IMR-90 (cell line): ENCODE measurements around the gene SUV39H1. TPM values are rescaled to one million over a fixed set of nuclear protein-coding genes. Genes with fewer than 3 reads are reported as not detected.

ENCODE experiments used
- ATAC-seq: fragments of 200-7000 bp; cut with Tn5 transposase; 2 replicates; pipeline ENCODE4 v1.9.1; 2020; ENCODE audit warnings: low read depth, mild to moderate bottlenecking, moderate library complexity
- BruUV-seq: library from RNA; stranded (reverse); fragments of 400-500 nt; replicated peaks from 2 replicates; lab custom pipeline; 2021; lab: Mats Ljungman, UMichigan
- CTCF ChIA-PET: fragments of 300-600 bp; formaldehyde crosslinking; extraction: SDS; loops from one replicate; lab custom pipeline; 2021; ENCODE audit warnings: antibody characterized with exemption; lab: Yijun Ruan, JAX
- POLR2A ChIA-PET: fragments of 300-600 bp; sonication (Branson Sonifier 250); formaldehyde crosslinking; loops from one replicate; lab custom pipeline; 2022; ENCODE audit warnings: antibody characterized with exemption; ENCODE audit not compliant: unreplicated experiment; lab: Charles Lee
- DNase-seq: peaks from one replicate; pipeline ENCODE4 v3.0.0; 2013
- H2AFZ ChIP-seq: replicated peaks from 2 replicates; pipeline ENCODE3; 2013; ENCODE audit warnings: low read length, mild to moderate bottlenecking; ENCODE audit not compliant: poor library complexity
- H2AK5ac ChIP-seq: 2 replicates; pipeline ENCODE4 v1.6.1; 2013; ENCODE audit warnings: low read depth, low read length, inconsistent platforms
- H2AK9ac ChIP-seq: replicated peaks from 2 replicates; pipeline ENCODE3; 2013; ENCODE audit warnings: mild to moderate bottlenecking, low read depth, low read length, moderate library complexity; ENCODE audit not compliant: poor library complexity
- H2BK120ac ChIP-seq: 2 replicates; pipeline ENCODE4 v1.6.1; 2013; ENCODE audit warnings: low read depth, low read length, inconsistent platforms
- H2BK15ac ChIP-seq: 3 replicates; pipeline ENCODE4 v1.6.1; 2013; ENCODE audit warnings: low read depth, low read length, inconsistent platforms
- H2BK20ac ChIP-seq: 2 replicates; pipeline ENCODE4 v1.6.1; 2013; ENCODE audit warnings: low read depth, mild to moderate bottlenecking, inconsistent platforms, low read length, moderate library complexity
- H2BK5ac ChIP-seq: 2 replicates; pipeline ENCODE4 v1.6.1; 2013; ENCODE audit warnings: mild to moderate bottlenecking, low read depth, low read length, inconsistent platforms; ENCODE audit not compliant: poor library complexity, severe bottlenecking
- H3K14ac ChIP-seq: replicated peaks from 2 replicates; pipeline ENCODE4 v1.6.1; 2013; ENCODE audit warnings: low read depth, low read length, inconsistent platforms
- H3K18ac ChIP-seq: 2 replicates; pipeline ENCODE4 v1.6.1; 2013; ENCODE audit warnings: low read depth, low read length, control low read depth
- H3K23ac ChIP-seq: 2 replicates; pipeline ENCODE4 v1.6.1; 2013; ENCODE audit warnings: low read depth, low read length, inconsistent platforms
- H3K27ac ChIP-seq: 2 replicates; pipeline ENCODE4 v1.5.1; 2013; ENCODE audit warnings: mild to moderate bottlenecking, control low read depth, low read length; ENCODE audit not compliant: insufficient read depth
- H3K27me3 ChIP-seq: 2 replicates; pipeline ENCODE4 v1.6.1; 2013; ENCODE audit warnings: low read length; ENCODE audit not compliant: control insufficient read depth, insufficient read depth
- H3K36me3 ChIP-seq: 2 replicates; pipeline ENCODE4 v1.6.1; 2013; ENCODE audit warnings: low read length, mixed read lengths; ENCODE audit not compliant: control insufficient read depth, insufficient read depth
- H3K4ac ChIP-seq: 2 replicates; pipeline ENCODE4 v1.6.1; 2013; ENCODE audit warnings: low read depth, low read length, inconsistent platforms
- H3K4me1 ChIP-seq: 2 replicates; pipeline ENCODE4 v1.6.1; 2013; ENCODE audit warnings: low read length, mixed read lengths; ENCODE audit not compliant: control insufficient read depth, insufficient read depth
- H3K4me2 ChIP-seq: 2 replicates; pipeline ENCODE4 v1.6.1; 2013; ENCODE audit warnings: low read depth, mild to moderate bottlenecking, control low read depth, low read length, moderate library complexity
- H3K4me3 ChIP-seq: 2 replicates; pipeline ENCODE4 v1.5.1; 2013; ENCODE audit warnings: low read depth, mild to moderate bottlenecking, control low read depth, low read length, moderate library complexity; ENCODE audit not compliant: insufficient read depth
- H3K56ac ChIP-seq: 2 replicates; pipeline ENCODE4 v1.6.1; 2013; ENCODE audit warnings: low read length, inconsistent platforms; ENCODE audit not compliant: insufficient read depth; ENCODE audit errors: extremely low read depth
- H3K79me1 ChIP-seq, 2 experiments: 2 replicates each; pipeline ENCODE4 v1.6.1; 2013; ENCODE audit warnings: low read length in 2 of 2, inconsistent platforms in 1 of 2, low read depth in 1 of 2
- H3K9ac ChIP-seq: 2 replicates; pipeline ENCODE4 v1.6.1; 2013; ENCODE audit warnings: low read depth, low read length, control low read depth
- H3K9me1 ChIP-seq: 2 replicates; pipeline ENCODE4 v1.6.1; 2013; ENCODE audit warnings: low read length, inconsistent platforms; ENCODE audit not compliant: insufficient read depth
- H3K9me3 ChIP-seq: 2 replicates; pipeline ENCODE4 v1.6.1; 2013; ENCODE audit warnings: low read length; ENCODE audit not compliant: control insufficient read depth, insufficient read depth
- H4K20me1 ChIP-seq: 2 replicates; pipeline ENCODE4 v1.6.1; 2013; ENCODE audit warnings: low read length, inconsistent platforms; ENCODE audit not compliant: insufficient read depth
- H4K5ac ChIP-seq: 2 replicates; pipeline ENCODE4 v1.6.1; 2013; ENCODE audit warnings: mild to moderate bottlenecking, low read depth, low read length, control low read depth
- H4K8ac ChIP-seq, 2 experiments: 2 replicates each; pipeline ENCODE4 v1.6.1; 2013; ENCODE audit warnings: low read depth in 2 of 2, low read length in 2 of 2, control low read depth in 1 of 2, inconsistent platforms in 1 of 2
- H4K91ac ChIP-seq: 2 replicates; pipeline ENCODE4 v1.6.1; 2013; ENCODE audit warnings: low read depth, low read length, inconsistent platforms; ENCODE audit not compliant: insufficient read depth
- BHLHE40 ChIP-seq: fragments of 150-350 bp; IDR thresholded peaks from 2 replicates; pipeline ENCODE4 v1.6.1; 2016; ENCODE audit warnings: mild to moderate bottlenecking, low read depth, low read length
- MAFK ChIP-seq: IDR thresholded peaks from 2 replicates; pipeline ENCODE4 v1.6.1; 2012; ENCODE audit warnings: low read depth, low read length, improper control_type of control experiment
- MXI1 ChIP-seq: IDR thresholded peaks from 2 replicates; pipeline ENCODE4 v1.6.1; 2012; ENCODE audit warnings: low read depth, mild to moderate bottlenecking, low read length, moderate library complexity, borderline replicate concordance
- RAD21 ChIP-seq: IDR thresholded peaks from 2 replicates; pipeline ENCODE4 v1.6.1; 2012; ENCODE audit warnings: low read length, improper control_type of control experiment
- RFX5 ChIP-seq: IDR thresholded peaks from 2 replicates; pipeline ENCODE4 v1.8.0; 2012; ENCODE audit warnings: low read depth, mild to moderate bottlenecking, low read length, moderate library complexity
- USF2 ChIP-seq: fragments of 150-350 bp; IDR thresholded peaks from 2 replicates; pipeline ENCODE4 v1.6.1; 2017; ENCODE audit warnings: mild to moderate bottlenecking, antibody characterized with exemption, low read length, low read depth
- WGBS, 2 experiments: methylation state at CpG; one replicate each; pipeline versions ENCODE4 v1.1.5 to v1.1.7; 2013; ENCODE audit warnings: missing lambda C conversion rate in 2 of 2; ENCODE audit not compliant: insufficient read length in 1 of 2; ENCODE audit errors: extremely low coverage in 2 of 2; 5-methylcytosine and 5-hydroxymethylcytosine counted together
- dilution Hi-C: fragments of 300-500 bp; cut with HindIII; formaldehyde crosslinking; loops from one replicate; pipeline ENCODE4 v1.14.3; 2018; ENCODE audit warnings: low sequenced_read_pairs; ENCODE audit not compliant: unreplicated experiment
- in situ Hi-C: fragments of 300-500 bp; cut with MboI; formaldehyde crosslinking; loops from 3 replicates; pipeline ENCODE4 v1.14.3; 2019; ENCODE audit warnings: low sequenced_read_pairs, inconsistent platforms, mixed read lengths
- intact Hi-C: fragments of 100-400 bp; cut with micrococcal nuclease; formaldehyde crosslinking; loops from 2 replicates; pipeline ENCODE4 v1.10.0; 2022
- polyA plus RNA-seq, 3 experiments: library from polyadenylated mRNA; depleted of rRNA; stranded (reverse); fragments of >200 nt; gene quantifications; 2 replicates each; pipeline ENCODE4 v1.2.3, GENCODE V29; 2012; ENCODE audit warnings: low replicate concordance in 1 of 3
- total RNA-seq: library from RNA; depleted of rRNA; stranded (reverse); fragments of >200 nt; gene quantifications from 2 replicates; pipeline ENCODE4 v1.2.3, GENCODE V29; 2012

SUV39H1 gene
- total and polyA plus RNA-seq, 2 of the 4 experiments (the other 2 are of a cell fraction) = 6.6 to 8.6 TPM

GRCh38 chrX:48705871-48706270 is 9.3 kb downstream of the SUV39H1 start:
- intact Hi-C loops (no loop called here), dilution Hi-C loops (no loop called here), in situ Hi-C loops (no loop called here)
- Histone ChIP-seq H2BK20ac (no peak overlapping the region), H3K14ac (no peak overlapping the region), H3K9me3 (peaks cover 3% of the 10 kb centered on the region; the same call in 1 of the 2 replicates), H2BK120ac (no peak overlapping the region), H3K4me2 (no peak overlapping the region), H4K5ac (no peak overlapping the region), H3K4me1 (no peaks in the 10 kb centered on the region), H3K9ac (no peak overlapping the region), H3K4ac (no peak overlapping the region), H4K20me1 (no peaks in the 10 kb centered on the region), H3K4me3 (no peak overlapping the region), H2AK9ac (no peak overlapping the region), H2BK5ac (no peak overlapping the region), H3K27me3 (no peaks in the 10 kb centered on the region; the same call in 1 of the 2 replicates), H3K56ac (no peak overlapping the region), H3K79me1 (0 out of 4 replicates have a peak, but pooled peaks cover 0 to 2% of the 10 kb centered on the region in 2 experiments), H2BK15ac (no peak overlapping the region), H3K9me1 (no peaks in the 10 kb centered on the region), H3K18ac (no peak overlapping the region), H3K27ac (no peak overlapping the region), H3K23ac (no peak overlapping the region), H4K91ac (no peak overlapping the region), H2AFZ (no peak overlapping the region), H4K8ac (no peak overlapping the region), H3K36me3 (peaks cover 10% of the 10 kb centered on the region), H2AK5ac (no peak overlapping the region)
- 81% methylated on average over 7 of the region's 12 CpGs; no CpG with 5 or more reads in 1 of the 2 experiments for WGBS, 2 experiments
- no peak for DNase-seq
- no TSS peak for BruUV-seq
- TF ChIP-seq RFX5 (no peak), MXI1 (no peak), MAFK (no peak), USF2 (no peak), BHLHE40 (no peak), RAD21 (no peak)
- POLR2A ChIA-PET = no interaction called here
- CTCF ChIA-PET = no interaction called here
- no peak for ATAC-seq
